ENCODE measurements around the gene MEOX2.

MEOX2 gene

GRCh38 chr7:15662451-15662850, 24.0 kb downstream of the MEOX2 start:
- Histone ChIP-seq H3K4me3 (ENCODE audit: low read length in 2 of 2) (no peak overlapping the region), H3K36me3 (ENCODE audit: control insufficient read depth in 2 of 2, insufficient read depth in 2 of 2, low read length in 2 of 2) (no peaks in the 10 kb centered on the region), H3K9ac (ENCODE audit: low read depth in 1 of 2, low read length in 2 of 2) (no peak overlapping the region), H3K4me1 (ENCODE audit: control insufficient read depth in 2 of 2, insufficient read depth in 2 of 2, low read length in 2 of 2) (peaks cover 2 to 4% of the 10 kb centered on the region in 2 donors), H3K27me3 (ENCODE audit: control insufficient read depth in 2 of 2, insufficient read depth in 2 of 2, low read length in 2 of 2) (no peaks in the 10 kb centered on the region), H3K9me3 (ENCODE audit: control insufficient read depth in 2 of 2, low read length in 2 of 2) (no peaks in the 10 kb centered on the region), H3K27ac (ENCODE audit: low read depth in 2 of 2, low read length in 2 of 2) (no peak overlapping the region)

GRCh38 chr7:15658247-15658646, 28.2 kb downstream of the MEOX2 start:
- no peak overlapping the region for H3K27ac ChIP-seq (ENCODE audit: low read depth in 2 of 2, low read length in 2 of 2)
- no peaks in the 10 kb centered on the region for H3K36me3 ChIP-seq (ENCODE audit: control insufficient read depth in 2 of 2, insufficient read depth in 2 of 2, low read length in 2 of 2)
- no peak overlapping the region for H3K4me3 ChIP-seq (ENCODE audit: low read length in 2 of 2)

GRCh38 chr7:15652776-15653290, 33.6 kb downstream of the MEOX2 start:
- H3K4me3 ChIP-seq (ENCODE audit: low read length in 2 of 2), result no peak overlapping the region
- H3K36me3 ChIP-seq (ENCODE audit: control insufficient read depth in 2 of 2, insufficient read depth in 2 of 2, low read length in 2 of 2), result no peaks in the 10 kb centered on the region
- no peaks in the 10 kb centered on the region for H3K4me1 ChIP-seq (ENCODE audit: control insufficient read depth in 2 of 2, insufficient read depth in 2 of 2, low read length in 2 of 2)
- no peak overlapping the region for H3K27ac ChIP-seq (ENCODE audit: low read depth in 2 of 2, low read length in 2 of 2)
- H3K9me3 ChIP-seq (ENCODE audit: control insufficient read depth in 2 of 2, low read length in 2 of 2), result no peaks in the 10 kb centered on the region
- no peaks in the 10 kb centered on the region for H3K27me3 ChIP-seq (ENCODE audit: control insufficient read depth in 2 of 2, insufficient read depth in 2 of 2, low read length in 2 of 2)
- no peak overlapping the region for H3K9ac ChIP-seq (ENCODE audit: low read depth in 1 of 2, low read length in 2 of 2)

More at GRCh38 chr7:15658247-15658646, 28.2 kb downstream of the MEOX2 start:
- Histone ChIP-seq H3K9ac (ENCODE audit: low read depth in 1 of 2, low read length in 2 of 2) (no peak overlapping the region), H3K27me3 (ENCODE audit: control insufficient read depth in 2 of 2, insufficient read depth in 2 of 2, low read length in 2 of 2) (no peaks in the 10 kb centered on the region), H3K4me1 (ENCODE audit: control insufficient read depth in 2 of 2, insufficient read depth in 2 of 2, low read length in 2 of 2) (peaks cover 0 to 2% of the 10 kb centered on the region in 2 donors), H3K9me3 (ENCODE audit: control insufficient read depth in 2 of 2, low read length in 2 of 2) (no peaks in the 10 kb centered on the region)

- no peaks in the 10 kb centered on the region for H3K36me3 ChIP-seq (ENCODE audit: control insufficient read depth in 2 of 2, insufficient read depth in 2 of 2, low read length in 2 of 2)
- no peaks in the 10 kb centered on the region for H3K9me3 ChIP-seq (ENCODE audit: control insufficient read depth in 2 of 2, low read length in 2 of 2)
- H3K27ac ChIP-seq (ENCODE audit: low read depth in 2 of 2, low read length in 2 of 2), result no peak overlapping the region
- no peaks in the 10 kb centered on the region for H3K27me3 ChIP-seq (ENCODE audit: control insufficient read depth in 2 of 2, insufficient read depth in 2 of 2, low read length in 2 of 2)
- H3K9ac ChIP-seq (ENCODE audit: low read depth in 1 of 2, low read length in 2 of 2), result no peak overlapping the region
- no peak overlapping the region for H3K4me3 ChIP-seq (ENCODE audit: low read length in 2 of 2)
- H3K4me1 ChIP-seq (ENCODE audit: control insufficient read depth in 2 of 2, insufficient read depth in 2 of 2, low read length in 2 of 2), result no peaks in the 10 kb centered on the region
Observed at GRCh38 chr7:15651693-15652092, 34.8 kb downstream of the MEOX2 start.

GRCh38 chr7:15650787-15651186, 35.7 kb downstream of the MEOX2 start:
- no peaks in the 10 kb centered on the region for H3K27me3 ChIP-seq (ENCODE audit: control insufficient read depth in 2 of 2, insufficient read depth in 2 of 2, low read length in 2 of 2)
- no peaks in the 10 kb centered on the region for H3K9me3 ChIP-seq (ENCODE audit: control insufficient read depth in 2 of 2, low read length in 2 of 2)

GRCh38 chr7:15648461-15648961, 38.0 kb downstream of the MEOX2 start:
- H3K9ac ChIP-seq (ENCODE audit: low read depth in 1 of 2, low read length in 2 of 2), result no peak overlapping the region
- H3K27ac ChIP-seq (ENCODE audit: low read depth in 2 of 2, low read length in 2 of 2), result no peak overlapping the region
- no peaks in the 10 kb centered on the region for H3K36me3 ChIP-seq (ENCODE audit: control insufficient read depth in 2 of 2, insufficient read depth in 2 of 2, low read length in 2 of 2)
- no peaks in the 10 kb centered on the region for H3K27me3 ChIP-seq (ENCODE audit: control insufficient read depth in 2 of 2, insufficient read depth in 2 of 2, low read length in 2 of 2)
- H3K4me1 ChIP-seq (ENCODE audit: control insufficient read depth in 2 of 2, insufficient read depth in 2 of 2, low read length in 2 of 2), result no peaks in the 10 kb centered on the region
- H3K9me3 ChIP-seq (ENCODE audit: control insufficient read depth in 2 of 2, low read length in 2 of 2), result no peaks in the 10 kb centered on the region
- no peak overlapping the region for H3K4me3 ChIP-seq (ENCODE audit: low read length in 2 of 2)

More at GRCh38 chr7:15650787-15651186, 35.7 kb downstream of the MEOX2 start:
- H3K9ac ChIP-seq (ENCODE audit: low read depth in 1 of 2, low read length in 2 of 2), result no peak overlapping the region
- H3K27ac ChIP-seq (ENCODE audit: low read depth in 2 of 2, low read length in 2 of 2), result no peak overlapping the region
- H3K4me3 ChIP-seq (ENCODE audit: low read length in 2 of 2), result no peak overlapping the region
- H3K36me3 ChIP-seq (ENCODE audit: control insufficient read depth in 2 of 2, insufficient read depth in 2 of 2, low read length in 2 of 2), result no peaks in the 10 kb centered on the region
- H3K4me1 ChIP-seq (ENCODE audit: control insufficient read depth in 2 of 2, insufficient read depth in 2 of 2, low read length in 2 of 2), result no peaks in the 10 kb centered on the region

- H3K4me1 ChIP-seq (ENCODE audit: control insufficient read depth in 2 of 2, insufficient read depth in 2 of 2, low read length in 2 of 2), result no peaks in the 10 kb centered on the region
- H3K27me3 ChIP-seq (ENCODE audit: control insufficient read depth in 2 of 2, insufficient read depth in 2 of 2, low read length in 2 of 2), result no peaks in the 10 kb centered on the region
- H3K27ac ChIP-seq (ENCODE audit: low read depth in 2 of 2, low read length in 2 of 2), result no peak overlapping the region
- no peak overlapping the region for H3K9ac ChIP-seq (ENCODE audit: low read depth in 1 of 2, low read length in 2 of 2)
- no peaks in the 10 kb centered on the region for H3K36me3 ChIP-seq (ENCODE audit: control insufficient read depth in 2 of 2, insufficient read depth in 2 of 2, low read length in 2 of 2)
- H3K9me3 ChIP-seq (ENCODE audit: control insufficient read depth in 2 of 2, low read length in 2 of 2), result no peaks in the 10 kb centered on the region
- H3K4me3 ChIP-seq (ENCODE audit: low read length in 2 of 2), result no peak overlapping the region
Observed at GRCh38 chr7:15647309-15647708, 39.2 kb downstream of the MEOX2 start.

- H3K36me3 ChIP-seq (ENCODE audit: control insufficient read depth in 2 of 2, insufficient read depth in 2 of 2, low read length in 2 of 2), result no peaks in the 10 kb centered on the region
- H3K4me1 ChIP-seq (ENCODE audit: control insufficient read depth in 2 of 2, insufficient read depth in 2 of 2, low read length in 2 of 2), result no peaks in the 10 kb centered on the region
Observed at GRCh38 chr7:15643000-15643705, 43.3 kb downstream of the MEOX2 start.

GRCh38 chr7:15628876-15629275, 57.6 kb downstream of the MEOX2 start:
- Histone ChIP-seq H3K27ac (ENCODE audit: low read depth in 2 of 2, low read length in 2 of 2) (no peak overlapping the region), H3K9me3 (ENCODE audit: control insufficient read depth in 2 of 2, low read length in 2 of 2) (no peaks in the 10 kb centered on the region), H3K4me1 (ENCODE audit: control insufficient read depth in 2 of 2, insufficient read depth in 2 of 2, low read length in 2 of 2) (no peaks in the 10 kb centered on the region), H3K36me3 (ENCODE audit: control insufficient read depth in 2 of 2, insufficient read depth in 2 of 2, low read length in 2 of 2) (no peaks in the 10 kb centered on the region), H3K4me3 (ENCODE audit: low read length in 2 of 2) (no peak overlapping the region), H3K27me3 (ENCODE audit: control insufficient read depth in 2 of 2, insufficient read depth in 2 of 2, low read length in 2 of 2) (no peaks in the 10 kb centered on the region), H3K9ac (ENCODE audit: low read depth in 1 of 2, low read length in 2 of 2) (no peak overlapping the region)

More at GRCh38 chr7:15643000-15643705, 43.3 kb downstream of the MEOX2 start:
- Histone ChIP-seq H3K4me3 (ENCODE audit: low read length in 2 of 2) (no peak overlapping the region), H3K9ac (ENCODE audit: low read depth in 1 of 2, low read length in 2 of 2) (no peak overlapping the region), H3K27ac (ENCODE audit: low read depth in 2 of 2, low read length in 2 of 2) (no peak overlapping the region), H3K27me3 (ENCODE audit: control insufficient read depth in 2 of 2, insufficient read depth in 2 of 2, low read length in 2 of 2) (no peaks in the 10 kb centered on the region), H3K9me3 (ENCODE audit: control insufficient read depth in 2 of 2, low read length in 2 of 2) (no peaks in the 10 kb centered on the region)

GRCh38 chr7:15626041-15626440, 60.4 kb downstream of the MEOX2 start:
- H3K36me3 ChIP-seq (ENCODE audit: control insufficient read depth in 2 of 2, insufficient read depth in 2 of 2, low read length in 2 of 2), result no peaks in the 10 kb centered on the region
- H3K27me3 ChIP-seq (ENCODE audit: control insufficient read depth in 2 of 2, insufficient read depth in 2 of 2, low read length in 2 of 2), result no peaks in the 10 kb centered on the region
- H3K27ac ChIP-seq (ENCODE audit: low read depth in 2 of 2, low read length in 2 of 2), result no peak overlapping the region
- no peak overlapping the region for H3K9ac ChIP-seq (ENCODE audit: low read depth in 1 of 2, low read length in 2 of 2)
- H3K4me3 ChIP-seq (ENCODE audit: low read length in 2 of 2), result no peak overlapping the region
- no peaks in the 10 kb centered on the region for H3K4me1 ChIP-seq (ENCODE audit: control insufficient read depth in 2 of 2, insufficient read depth in 2 of 2, low read length in 2 of 2)
- no peaks in the 10 kb centered on the region for H3K9me3 ChIP-seq (ENCODE audit: control insufficient read depth in 2 of 2, low read length in 2 of 2)

Data from mucosa of rectum (tissue), 2 donors.